ENCODE measurements around the gene BBS9. TPM values are rescaled to one million over a fixed set of nuclear protein-coding genes. Genes with fewer than 3 reads are reported as not detected.

BBS9 gene
- total and polyA plus RNA-seq, 2 donors (not counting 3 experiments of a cell fraction or from before 2014, with no cell fraction given): 5.7 to 17.4 TPM

DNA sequence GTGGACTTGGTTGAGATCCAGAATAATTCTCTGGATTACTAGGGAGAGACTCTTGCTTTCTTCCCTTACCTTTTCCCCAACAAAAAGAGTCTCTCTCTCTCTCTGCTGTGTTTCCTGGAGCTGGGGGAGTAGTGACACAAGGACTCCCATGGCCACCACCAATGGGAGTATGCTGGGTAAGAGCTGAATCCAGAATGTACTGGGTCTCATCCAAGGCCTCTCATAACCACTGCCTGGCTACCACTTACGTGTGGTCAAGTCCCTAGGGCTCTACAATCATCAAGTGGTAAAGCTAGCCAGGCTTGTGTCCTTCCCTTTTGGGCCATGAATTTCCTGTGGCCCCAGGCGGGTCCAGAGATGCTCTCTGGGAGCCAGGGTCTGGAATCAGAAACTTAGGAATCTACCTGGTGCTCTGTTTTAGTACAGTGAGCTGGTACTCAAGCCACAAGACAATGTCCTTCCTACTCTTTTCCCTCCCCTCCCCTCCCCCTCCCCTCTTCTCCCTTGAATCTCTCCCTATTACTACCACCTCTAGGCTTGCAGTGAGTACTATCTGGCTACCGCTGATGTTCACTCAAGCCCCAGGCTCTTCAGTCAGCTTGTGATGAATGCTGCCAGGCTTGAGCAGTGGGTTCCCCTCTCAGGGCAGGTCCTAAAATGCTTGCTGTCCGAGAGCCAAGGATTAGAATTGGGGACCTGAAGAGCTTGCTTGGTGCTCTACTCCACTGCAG is 196.6 kb downstream of the BBS9 start:
- ChIA-PET POLR2A (no interaction called here), CTCF (no interaction called here)
- Histone ChIP-seq H3K27ac (ENCODE audit: insufficient read depth, low read depth, low read length) (no peak overlapping the region), H2AFZ (ENCODE audit: low read depth, low read length) (no peak overlapping the region), H3K4me3 (replicated peaks in 1 of 3; ENCODE audit: insufficient read depth in 1 of 3, low read depth in 1 of 3, low read length in 3 of 3) (no peak overlapping the region), H4K20me1 (replicated peaks; ENCODE audit: control insufficient read depth, extremely low read depth, insufficient read depth, low read length) (no peaks in the 10 kb centered on the region), H3K36me3 (ENCODE audit: control insufficient read depth in 2 of 2, extremely low read depth in 1 of 2, insufficient read depth in 2 of 2, low read length in 2 of 2) (no peaks in the 10 kb centered on the region), H3K4me1 (ENCODE audit: control insufficient read depth, extremely low read depth, insufficient read depth, low read length) (no peaks in the 10 kb centered on the region), H3K9me1 (replicated peaks; ENCODE audit: control insufficient read depth, extremely low read depth, insufficient read depth, low read length) (no peaks in the 10 kb centered on the region), H3K9ac (replicated peaks; ENCODE audit: extremely low read depth, insufficient read depth, low read length) (no peak overlapping the region), H3K27me3 (ENCODE audit: control insufficient read depth in 2 of 2, insufficient read depth in 2 of 2, low read length in 2 of 2) (no peaks in the 10 kb centered on the region), H3K9me3 (replicated peaks; ENCODE audit: control insufficient read depth, insufficient read depth, low read length) (no peaks in the 10 kb centered on the region), H3K79me2 (ENCODE audit: control insufficient read depth, insufficient read depth, low read length) (no peaks in the 10 kb centered on the region), H3K4me2 (ENCODE audit: insufficient read depth, low read length) (no peak overlapping the region)
- DNase-seq (ENCODE audit: low read depth, low spot score) (no peak), FAIRE-seq (no peak)
- TF ChIP-seq MYC (IDR thresholded peaks at IDR 0.05; ENCODE audit: low read depth, low read length) (no peak), JUN (IDR thresholded peaks at IDR 0.05; ENCODE audit: borderline replicate concordance, insufficient read depth, insufficient read length, low read depth) (no peak), POLR2AphosphoS5 (IDR thresholded peaks at IDR 0.05; ENCODE audit: insufficient read depth, low read depth, low read length) (no peak), CTCF (IDR thresholded peaks at IDR 0.05; ENCODE audit: extremely low read depth in 1 of 2, insufficient read depth in 1 of 2, low read depth in 1 of 2, low read length in 2 of 2) (no peak), GATA2 (IDR thresholded peaks at IDR 0.05; ENCODE audit: insufficient read depth, insufficient read length, low read depth, low read length) (no peak), POLR2A (IDR thresholded peaks at IDR 0.05; ENCODE audit: low read depth, low read length) (no peak), FOS (IDR thresholded peaks at IDR 0.05; ENCODE audit: borderline replicate concordance, insufficient read depth, low read length) (no peak), EZH2 (IDR thresholded peaks at IDR 0.05; ENCODE audit: borderline replicate concordance, low read depth, low read length, severe bottlenecking) (no peak)
- TF ChIP-seq, protein P1, sequence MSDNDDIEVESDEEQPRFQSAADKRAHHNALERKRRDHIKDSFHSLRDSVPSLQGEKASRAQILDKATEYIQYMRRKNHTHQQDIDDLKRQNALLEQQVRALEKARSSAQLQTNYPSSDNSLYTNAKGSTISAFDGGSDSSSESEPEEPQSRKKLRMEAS (IDR thresholded peaks at IDR 0.05; ENCODE audit: insufficient read depth, insufficient read length): no peak
- BruUV-seq (replicated peaks): no TSS peak
- intact Hi-C loops (cut with micrococcal nuclease) (no loop called here), dilution Hi-C loops (cut with MboI; ENCODE audit: extremely low pct_ligation_motif_present, low sequenced_read_pairs) (no loop called here)

Data from endothelial cell of umbilical vein (primary cell).